ENCODE measurements around the gene OR1A1. TPM values are rescaled to one million over a fixed set of nuclear protein-coding genes. Genes with fewer than 3 reads are reported as not detected.
"Not testable (repeated sequence)": the region's sequence is repeated elsewhere in the genome, so short reads cannot be mapped to it uniquely, and the experiment has no call there.

The OR1A1 gene
- total RNA-seq, 1 experiment from 2014 or later: not detected

- TF ChIP-seq CTCF (IDR thresholded peaks at IDR 0.05; ENCODE audit: unreplicated experiment): no peak
- DNase-seq (ENCODE audit: unreplicated experiment): no peak
- Mint-ChIP-seq H3K27me3 (ENCODE audit: insufficient read depth, unreplicated experiment) (peaks cover 50% of the 10 kb centered on the region), H3K4me3 (ENCODE audit: unreplicated experiment) (no peak overlapping the region), H3K9me3 (ENCODE audit: unreplicated experiment) (no peaks in the 10 kb centered on the region), H3K36me3 (ENCODE audit: insufficient read depth, unreplicated experiment) (no peaks in the 10 kb centered on the region), H3K27ac (ENCODE audit: low read depth, unreplicated experiment) (no peak overlapping the region), H3K4me1 (ENCODE audit: insufficient read depth, unreplicated experiment) (no peaks in the 10 kb centered on the region)
- ChIA-PET POLR2A (interaction anchor here (1.1 kb wide), 1 partner anchor 452 kb away, joined by 4 read pairs; no protein-coding TSS in a partner anchor), CTCF (no interaction called here)
- BruUV-seq (replicated peaks): no TSS peak
- intact Hi-C loops (cut with micrococcal nuclease): no loop called here
These were observed 1.0 kb downstream of the OR1A1 start for GRCh38 chr17:3208484-3208883.

DNA sequence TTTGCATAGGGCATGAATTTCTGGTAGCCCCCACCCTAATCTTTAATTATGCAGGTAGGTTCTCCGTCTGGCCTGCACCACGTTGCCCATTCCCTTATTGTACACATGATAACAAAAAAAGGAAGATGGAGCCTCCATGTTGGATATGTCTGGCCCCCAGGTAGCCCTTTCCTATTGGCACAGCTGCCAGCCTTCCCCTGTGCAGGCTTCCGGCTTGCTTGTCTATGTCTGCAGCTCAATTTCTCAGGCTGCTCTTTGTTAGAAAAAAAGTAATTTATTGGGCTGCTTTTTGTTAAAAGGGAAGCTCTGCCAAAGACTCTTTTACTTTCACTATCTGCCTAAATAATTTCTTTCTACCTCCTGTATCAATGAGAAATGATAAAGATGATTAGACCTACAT lies 5.5 kb downstream of the OR1A1 start:
- peaks cover 33% of the 10 kb centered on the region for H3K27me3 Mint-ChIP-seq (ENCODE audit: insufficient read depth, unreplicated experiment)
- H3K4me1 Mint-ChIP-seq (ENCODE audit: insufficient read depth, unreplicated experiment): no peaks in the 10 kb centered on the region
- TF ChIP-seq CTCF (IDR thresholded peaks at IDR 0.05; ENCODE audit: unreplicated experiment): no peak
- ChIA-PET CTCF (no interaction called here), POLR2A (no interaction called here)
- no TSS peak for BruUV-seq (replicated peaks)
- H3K9me3 Mint-ChIP-seq (ENCODE audit: unreplicated experiment): no peaks in the 10 kb centered on the region
- H3K4me3 Mint-ChIP-seq (ENCODE audit: unreplicated experiment): no peak overlapping the region
- H3K27ac Mint-ChIP-seq (ENCODE audit: low read depth, unreplicated experiment): no peak overlapping the region
- intact Hi-C loops (cut with micrococcal nuclease): no loop called here
- DNase-seq (ENCODE audit: unreplicated experiment): no peak
- no peaks in the 10 kb centered on the region for H3K36me3 Mint-ChIP-seq (ENCODE audit: insufficient read depth, unreplicated experiment)

DNA sequence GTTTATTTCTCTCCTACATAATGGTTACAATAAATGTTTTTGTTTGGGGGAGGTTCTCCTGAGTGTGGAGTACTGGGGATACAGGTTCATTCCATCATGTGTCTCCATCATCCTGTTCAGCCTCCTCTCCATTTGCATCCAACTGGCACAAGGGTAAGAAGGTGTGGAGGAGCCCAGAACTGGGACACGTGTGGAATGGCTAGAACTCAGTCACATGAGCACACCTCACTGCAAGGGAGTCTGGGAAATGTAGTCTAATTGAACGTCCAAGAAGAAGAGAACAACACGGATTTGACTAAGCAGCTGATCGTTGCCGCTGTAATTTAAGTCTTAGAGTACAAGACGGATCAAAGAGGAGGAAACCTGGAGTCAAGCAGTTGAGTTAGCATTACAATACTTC lies 6.1 kb downstream of the OR1A1 start:
- no TSS peak for BruUV-seq (replicated peaks)
- Mint-ChIP-seq H3K9me3 (ENCODE audit: unreplicated experiment) (no peaks in the 10 kb centered on the region), H3K4me3 (ENCODE audit: unreplicated experiment) (no peak overlapping the region), H3K27ac (ENCODE audit: low read depth, unreplicated experiment) (no peak overlapping the region), H3K27me3 (ENCODE audit: insufficient read depth, unreplicated experiment) (peaks cover 36% of the 10 kb centered on the region), H3K36me3 (ENCODE audit: insufficient read depth, unreplicated experiment) (no peaks in the 10 kb centered on the region), H3K4me1 (ENCODE audit: insufficient read depth, unreplicated experiment) (no peaks in the 10 kb centered on the region)
- CTCF ChIA-PET: interaction anchor here (0.6 kb wide), 1 partner anchor 31 kb away, joined by 4 read pairs; no protein-coding TSS in a partner anchor
- TF ChIP-seq CTCF (IDR thresholded peaks at IDR 0.05; ENCODE audit: unreplicated experiment): no peak
- intact Hi-C loops (cut with micrococcal nuclease): no loop called here
- POLR2A ChIA-PET: no interaction called here
- no peak for DNase-seq (ENCODE audit: unreplicated experiment)

DNA sequence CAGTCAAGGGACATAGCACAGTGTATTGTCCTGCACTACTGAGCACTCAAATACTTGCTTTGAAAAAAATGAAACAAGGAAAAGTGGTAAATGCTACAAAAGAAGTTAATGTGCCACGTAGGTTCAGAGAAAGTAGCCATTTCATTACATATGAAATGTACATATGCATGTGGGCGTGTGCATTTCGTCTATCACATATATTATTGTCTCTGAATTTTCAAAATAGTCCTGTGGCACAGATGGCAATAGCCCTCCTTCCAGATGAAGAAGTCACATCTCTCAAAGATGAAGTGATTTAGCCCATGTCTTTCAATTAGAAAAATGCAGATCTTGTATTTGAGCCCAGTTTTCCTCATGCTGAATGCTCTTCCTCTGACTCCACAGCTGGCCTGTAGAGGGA lies 12.5 kb downstream of the OR1A1 start:
- DNase-seq (ENCODE audit: unreplicated experiment); H3K36me3 Mint-ChIP-seq (ENCODE audit: insufficient read depth, unreplicated experiment); BruUV-seq (replicated peaks); H3K27ac Mint-ChIP-seq (ENCODE audit: low read depth, unreplicated experiment); POLR2A ChIA-PET; H3K4me3 Mint-ChIP-seq (ENCODE audit: unreplicated experiment); CTCF ChIA-PET; H3K4me1 Mint-ChIP-seq (ENCODE audit: insufficient read depth, unreplicated experiment); H3K9me3 Mint-ChIP-seq (ENCODE audit: unreplicated experiment): not testable (repeated sequence)
- H3K27me3 Mint-ChIP-seq (ENCODE audit: insufficient read depth, unreplicated experiment): peaks cover 20% of the 10 kb centered on the region
- intact Hi-C loops (cut with micrococcal nuclease): loop anchor here (5.0 kb wide), 1 partner anchor 42 kb away; no protein-coding TSS in a partner anchor

- no peak for TF ChIP-seq CTCF (IDR thresholded peaks at IDR 0.05; ENCODE audit: unreplicated experiment)
- peaks cover 39% of the 10 kb centered on the region for H3K27me3 Mint-ChIP-seq (ENCODE audit: insufficient read depth, unreplicated experiment)
- no TSS peak for BruUV-seq (replicated peaks)
- H3K9me3 Mint-ChIP-seq (ENCODE audit: unreplicated experiment): no peaks in the 10 kb centered on the region
- no peaks in the 10 kb centered on the region for H3K4me1 Mint-ChIP-seq (ENCODE audit: insufficient read depth, unreplicated experiment)
- no peak overlapping the region for H3K27ac Mint-ChIP-seq (ENCODE audit: low read depth, unreplicated experiment)
- ChIA-PET CTCF (no interaction called here), POLR2A (no interaction called here)
- intact Hi-C loops (cut with micrococcal nuclease): no loop called here
- H3K36me3 Mint-ChIP-seq (ENCODE audit: insufficient read depth, unreplicated experiment): no peaks in the 10 kb centered on the region
- DNase-seq (ENCODE audit: unreplicated experiment): no peak
- H3K4me3 Mint-ChIP-seq (ENCODE audit: unreplicated experiment): no peak overlapping the region
These were observed 14.4 kb downstream of the OR1A1 start for GRCh38 chr17:3221850-3222249.

All from MCF 10A (cell line).